Neural progenitor cell (in vitro differentiated cells): ENCODE data around the gene HSP90AB1.

Source experiments
- EZH2 ChIP-seq: fragments of 200-600 bp; sonication (generic); IDR thresholded peaks from 2 replicates; pipeline ENCODE4 v1.6.1; 2017; ENCODE audit warnings: antibody characterized with exemption, mild to moderate bottlenecking, moderate library complexity
- EZH2phosphoT487 ChIP-seq: fragments of 200-600 bp; sonication (generic); IDR thresholded peaks from 2 replicates; pipeline ENCODE4 v1.6.1; 2017; ENCODE audit warnings: antibody characterized with exemption
- TF ChIP-seq, protein P1 (sequence below): fragments of 200-600 bp; sonication (generic); IDR thresholded peaks from 2 replicates; pipeline ENCODE4 v1.5.1; 2017; ENCODE audit warnings: antibody characterized with exemption, mild to moderate bottlenecking

DNA sequence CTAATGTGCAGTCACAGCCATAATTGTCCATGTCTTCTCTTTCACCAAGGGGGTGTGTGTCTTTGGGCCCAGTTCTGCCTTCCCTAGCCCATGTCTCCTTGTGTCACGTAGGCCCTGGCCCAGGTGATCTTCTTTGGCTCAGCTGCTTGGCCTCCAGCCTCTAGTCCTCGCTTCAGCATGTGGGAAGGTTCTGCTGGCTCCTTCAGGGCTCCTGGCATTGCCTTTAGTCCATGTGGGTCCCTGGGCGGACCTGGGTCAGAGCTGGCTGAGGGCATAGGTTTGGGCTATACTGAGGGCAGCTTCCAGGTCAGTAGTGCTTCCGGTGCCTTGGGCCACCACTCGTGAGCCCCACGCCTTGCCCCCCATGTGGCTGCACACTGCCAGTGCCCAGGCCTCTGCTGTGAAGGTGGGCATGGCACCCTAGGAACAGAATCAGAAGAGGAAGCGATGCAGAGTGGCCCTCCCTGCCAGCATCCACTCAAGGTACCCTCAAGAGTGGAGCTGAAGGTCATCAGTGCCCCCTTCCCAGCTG lies 53.5 kb downstream of the HSP90AB1 start:
- TF ChIP-seq, protein P1, sequence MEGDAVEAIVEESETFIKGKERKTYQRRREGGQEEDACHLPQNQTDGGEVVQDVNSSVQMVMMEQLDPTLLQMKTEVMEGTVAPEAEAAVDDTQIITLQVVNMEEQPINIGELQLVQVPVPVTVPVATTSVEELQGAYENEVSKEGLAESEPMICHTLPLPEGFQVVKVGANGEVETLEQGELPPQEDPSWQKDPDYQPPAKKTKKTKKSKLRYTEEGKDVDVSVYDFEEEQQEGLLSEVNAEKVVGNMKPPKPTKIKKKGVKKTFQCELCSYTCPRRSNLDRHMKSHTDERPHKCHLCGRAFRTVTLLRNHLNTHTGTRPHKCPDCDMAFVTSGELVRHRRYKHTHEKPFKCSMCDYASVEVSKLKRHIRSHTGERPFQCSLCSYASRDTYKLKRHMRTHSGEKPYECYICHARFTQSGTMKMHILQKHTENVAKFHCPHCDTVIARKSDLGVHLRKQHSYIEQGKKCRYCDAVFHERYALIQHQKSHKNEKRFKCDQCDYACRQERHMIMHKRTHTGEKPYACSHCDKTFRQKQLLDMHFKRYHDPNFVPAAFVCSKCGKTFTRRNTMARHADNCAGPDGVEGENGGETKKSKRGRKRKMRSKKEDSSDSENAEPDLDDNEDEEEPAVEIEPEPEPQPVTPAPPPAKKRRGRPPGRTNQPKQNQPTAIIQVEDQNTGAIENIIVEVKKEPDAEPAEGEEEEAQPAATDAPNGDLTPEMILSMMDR, result no peak
- TF ChIP-seq EZH2 (no peak), EZH2phosphoT487 (no peak)
